Dedifferentiated amniotic fluid mesenchymal stem cell (primary cell): ENCODE results near the gene ITGB4.
A peak's percentile ranks its signal among the peaks of the same experiment; 100 is the strongest.

Experiments used
- DNase-seq: peaks from one replicate; pipeline ENCODE4 v3.0.0-alpha.2; 2016; ENCODE audit errors: extremely low spot score

Gene ITGB4

DNA sequence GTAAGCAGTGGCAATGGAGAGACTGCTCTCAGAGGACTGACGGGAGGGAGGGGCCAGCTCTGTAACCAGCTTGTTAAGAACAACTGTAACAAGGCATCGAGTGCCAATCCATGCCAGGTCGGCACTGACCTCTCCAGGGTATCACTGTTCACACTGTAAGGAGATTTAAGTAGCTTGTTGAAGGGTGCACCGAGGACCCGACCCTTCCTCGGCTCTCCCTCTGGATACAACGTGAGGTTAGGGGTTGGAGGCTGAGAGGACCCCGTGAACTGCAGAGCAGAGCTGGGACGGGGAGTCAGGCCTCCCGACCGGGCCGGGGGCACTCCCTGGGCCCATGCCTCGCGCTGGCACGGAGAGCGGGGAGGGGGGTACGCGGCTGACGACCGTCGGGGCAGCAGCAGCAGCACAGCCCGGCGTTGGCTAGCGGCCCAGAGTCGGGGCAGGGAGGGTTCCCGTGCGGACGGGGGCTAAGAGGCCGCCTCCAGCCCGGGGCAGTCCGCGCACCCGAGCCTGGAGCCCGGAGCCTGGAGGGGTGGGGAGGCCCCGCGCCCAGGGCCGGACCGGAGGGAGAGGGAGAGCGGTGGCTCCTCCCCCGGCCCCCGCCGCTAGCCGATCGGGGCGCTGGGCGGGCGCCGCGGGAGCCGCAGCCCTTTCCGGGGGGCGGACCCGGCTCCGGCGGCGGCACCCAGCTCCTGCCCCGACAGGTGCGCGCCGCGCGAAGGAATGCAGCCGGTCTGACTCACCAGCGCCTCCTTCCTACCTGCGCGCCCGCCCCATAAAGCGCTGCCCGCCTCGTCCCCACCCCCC lies at the start of gene ITGB4:
ITGB4 (plus strand) TSS at position 804 of the 807 bp plus-strand sequence. CDS start 3,245 bp downstream, outside the sequence.
- DNase-seq = no peak

DNA sequence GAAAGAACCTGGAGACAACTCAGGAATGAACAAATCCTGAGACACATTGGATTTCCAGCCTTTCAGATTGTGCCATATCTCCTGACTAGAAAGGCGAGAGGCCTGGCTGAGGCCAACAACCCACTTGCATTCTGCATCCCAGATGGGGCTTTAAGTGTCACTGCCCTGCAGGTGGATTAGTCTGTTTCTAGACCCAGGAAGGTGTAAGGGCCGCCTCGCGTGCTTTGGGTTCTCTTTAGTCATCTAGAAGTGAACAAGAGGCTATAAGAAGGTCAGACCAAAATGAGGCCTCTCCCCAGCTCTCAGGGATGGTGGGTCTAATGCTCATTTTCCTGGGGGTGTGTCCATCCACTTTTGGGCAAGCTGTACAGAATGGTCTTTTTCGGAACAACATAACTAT lies 49.2 kb upstream of the ITGB4 start:
- no peak for DNase-seq

DNA sequence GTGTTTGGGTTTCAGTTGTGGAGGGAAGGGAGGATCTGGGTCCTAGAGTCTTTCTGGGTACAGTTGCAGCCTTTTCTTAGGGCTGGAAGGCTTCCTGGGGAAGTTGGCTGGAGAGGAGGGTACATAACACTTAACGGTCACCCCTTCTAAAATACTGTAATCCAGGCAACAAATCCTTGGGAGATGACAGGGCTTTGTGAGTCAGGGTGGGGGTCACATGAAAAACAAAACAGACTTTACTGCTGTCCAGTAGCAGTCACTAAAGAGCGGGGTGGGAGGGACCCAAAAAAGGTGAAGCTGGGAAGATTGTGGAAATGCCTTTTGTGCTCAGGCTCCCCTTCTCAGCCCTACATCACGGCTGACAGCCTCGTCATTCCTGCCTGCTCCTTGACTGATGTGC lies 47.8 kb upstream of the ITGB4 start:
- no peak for DNase-seq

DNA sequence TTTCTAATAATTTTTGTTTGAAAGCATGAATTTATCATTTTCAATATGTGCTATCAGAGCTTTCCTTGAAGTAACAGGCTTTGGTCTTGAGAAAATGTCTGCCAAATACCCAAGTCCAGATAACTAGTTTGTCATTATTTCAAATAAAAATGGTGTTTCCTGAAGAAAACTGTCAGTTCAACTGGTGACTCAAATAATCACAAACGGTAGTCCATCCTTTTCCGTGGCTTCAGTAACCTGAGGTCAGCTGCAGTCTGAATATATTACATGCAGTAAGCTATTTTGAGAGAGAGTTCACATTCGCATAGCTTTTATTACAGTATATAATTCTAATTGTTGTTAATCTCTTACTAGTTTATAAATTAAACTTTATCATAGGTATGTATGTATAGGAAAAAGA lies 44.8 kb upstream of the ITGB4 start:
- no peak for DNase-seq

DNA sequence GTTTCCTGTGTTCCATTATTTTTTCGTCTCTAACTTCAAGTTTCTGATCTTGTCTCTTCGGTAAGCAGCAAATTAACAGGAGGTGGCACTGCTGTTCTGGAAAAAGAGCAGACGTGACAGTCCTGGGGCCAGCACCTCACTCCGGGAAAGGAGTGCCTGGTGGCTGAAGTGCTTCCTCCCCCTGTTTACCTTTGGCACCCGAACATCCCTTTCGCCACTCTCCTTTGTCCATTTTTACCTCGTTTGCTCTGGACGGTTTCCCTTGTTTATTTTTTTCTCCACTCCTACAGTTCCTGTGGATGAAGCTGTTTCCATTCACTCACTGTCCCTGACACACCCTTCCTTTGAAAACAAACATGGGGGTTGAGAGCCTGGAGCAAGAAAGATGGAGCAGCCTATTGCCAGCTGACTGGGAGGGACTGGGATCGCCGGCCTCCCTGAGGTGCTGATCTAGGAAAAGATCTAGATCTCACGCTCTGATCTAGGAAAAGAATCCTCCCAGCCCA lies 41.5 kb upstream of the ITGB4 start:
- no peak for DNase-seq

DNA sequence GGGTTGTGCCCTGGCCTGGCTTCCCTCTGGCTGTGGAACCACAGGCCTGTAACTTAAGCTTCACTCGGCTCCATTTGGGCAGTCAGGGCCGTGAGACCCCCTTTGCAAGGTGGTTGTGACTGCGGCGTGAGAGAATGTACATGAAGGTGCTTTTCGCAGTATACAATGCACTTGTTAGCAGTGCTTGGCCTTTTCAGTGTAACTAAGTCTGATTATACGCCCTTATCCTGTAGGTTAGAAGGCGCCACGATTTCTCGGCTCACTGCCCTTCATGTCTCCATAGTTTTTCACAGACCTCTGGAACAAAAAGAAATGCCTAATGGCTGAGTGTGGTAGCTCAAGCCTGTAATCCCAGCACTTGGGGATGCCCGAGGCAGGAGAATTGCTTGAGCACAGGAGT lies 40.8 kb upstream of the ITGB4 start:
- no peak for DNase-seq

DNA sequence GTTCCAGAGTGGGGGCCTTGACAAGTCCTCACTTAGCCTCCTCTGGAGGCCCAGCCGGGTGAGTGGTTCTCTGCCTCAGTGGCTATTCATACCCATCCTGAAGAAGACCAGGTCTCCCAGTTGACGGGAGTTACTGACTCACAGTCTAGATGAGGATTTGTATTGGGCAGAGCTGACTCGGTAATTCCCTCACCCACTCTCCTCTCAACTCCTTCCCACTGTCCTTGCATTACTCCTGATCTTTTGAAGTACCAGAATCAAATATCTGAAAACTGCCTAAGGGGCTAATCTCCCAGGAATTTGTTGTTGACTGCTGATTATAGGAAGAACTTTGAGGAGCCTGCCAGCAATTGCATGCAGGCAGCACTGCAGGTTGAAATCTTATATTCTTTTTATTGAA lies 40.0 kb upstream of the ITGB4 start:
- peak; percentile 40 for DNase-seq

DNA sequence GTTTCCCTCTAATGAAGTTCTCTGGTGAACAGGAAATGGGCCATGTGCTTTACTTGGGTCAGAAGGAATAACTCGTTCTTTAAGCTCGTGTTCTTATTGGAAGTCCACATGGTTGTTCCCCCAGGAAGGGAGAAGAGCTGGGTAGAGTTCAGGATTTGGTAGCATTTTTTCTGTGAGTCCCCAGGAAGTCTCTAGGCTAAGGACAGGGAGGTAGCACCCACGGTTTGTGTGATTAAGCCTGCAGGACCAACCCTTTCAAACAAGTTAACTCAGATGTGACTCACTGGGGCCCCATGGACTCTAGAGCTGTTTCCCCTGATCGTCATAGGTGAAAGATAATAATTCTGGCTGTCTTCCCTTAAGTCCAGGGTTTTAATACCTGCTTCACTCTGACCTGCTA lies 37.7 kb upstream of the ITGB4 start:
- DNase-seq = no peak

DNA sequence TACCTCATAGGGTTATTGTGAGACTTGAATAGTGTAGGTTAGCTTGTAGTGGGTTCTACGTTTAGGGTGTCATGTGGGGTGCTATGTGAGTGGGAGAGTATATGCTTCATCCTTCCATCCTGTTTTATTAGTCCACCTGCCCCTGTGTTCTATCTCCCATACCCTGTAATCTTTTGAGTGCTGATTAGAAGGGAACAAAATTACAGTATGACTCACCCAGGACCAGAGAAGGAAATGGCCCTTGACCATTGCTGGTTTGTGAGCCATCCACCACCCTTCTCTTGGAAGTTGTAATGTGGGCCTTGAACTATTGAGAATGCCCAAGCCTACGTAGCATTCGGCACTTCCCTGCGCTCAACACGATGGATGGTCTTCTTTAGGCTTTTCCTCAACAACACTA lies 37.0 kb upstream of the ITGB4 start:
- DNase-seq = no peak

DNA sequence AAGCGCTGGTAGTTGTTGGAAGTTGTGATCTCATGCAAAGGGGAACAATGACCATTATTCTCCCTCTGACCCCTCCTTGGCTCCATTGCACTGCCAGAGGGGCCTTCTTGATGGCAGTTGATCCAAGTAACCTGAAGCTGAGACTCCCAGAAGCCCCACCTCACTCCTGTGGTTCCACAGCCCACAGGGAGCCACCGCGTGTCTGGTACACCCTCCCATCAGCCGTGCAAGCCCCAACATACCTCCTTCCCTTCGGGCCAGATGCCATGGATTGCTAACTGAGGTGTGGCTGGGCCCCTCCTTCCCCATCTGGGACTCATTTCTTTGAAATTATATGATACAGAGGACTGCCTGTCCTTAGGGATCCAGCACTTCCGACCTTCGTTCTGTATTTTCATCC lies 36.3 kb upstream of the ITGB4 start:
- DNase-seq = peak; percentile 60

DNA sequence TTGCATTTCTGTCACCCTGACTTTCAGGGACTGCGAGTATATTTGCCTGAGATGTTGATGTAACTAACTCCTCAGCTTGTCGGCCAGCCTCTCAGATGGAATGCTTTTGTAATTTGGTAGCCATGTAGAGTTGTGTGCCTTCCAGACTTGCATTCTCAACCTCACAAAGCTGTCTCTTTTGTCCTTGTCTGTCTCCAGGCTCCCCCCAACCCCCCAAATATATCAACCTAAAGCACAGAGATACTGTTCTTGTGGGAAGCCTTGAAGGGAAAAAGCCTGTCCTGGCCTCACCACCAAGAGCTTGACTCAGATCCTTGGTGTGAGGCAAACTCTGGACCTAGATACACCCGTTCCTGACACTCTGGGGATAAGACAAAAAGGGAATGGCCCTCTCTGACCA lies 35.8 kb upstream of the ITGB4 start:
- DNase-seq = peak; percentile 40

DNA sequence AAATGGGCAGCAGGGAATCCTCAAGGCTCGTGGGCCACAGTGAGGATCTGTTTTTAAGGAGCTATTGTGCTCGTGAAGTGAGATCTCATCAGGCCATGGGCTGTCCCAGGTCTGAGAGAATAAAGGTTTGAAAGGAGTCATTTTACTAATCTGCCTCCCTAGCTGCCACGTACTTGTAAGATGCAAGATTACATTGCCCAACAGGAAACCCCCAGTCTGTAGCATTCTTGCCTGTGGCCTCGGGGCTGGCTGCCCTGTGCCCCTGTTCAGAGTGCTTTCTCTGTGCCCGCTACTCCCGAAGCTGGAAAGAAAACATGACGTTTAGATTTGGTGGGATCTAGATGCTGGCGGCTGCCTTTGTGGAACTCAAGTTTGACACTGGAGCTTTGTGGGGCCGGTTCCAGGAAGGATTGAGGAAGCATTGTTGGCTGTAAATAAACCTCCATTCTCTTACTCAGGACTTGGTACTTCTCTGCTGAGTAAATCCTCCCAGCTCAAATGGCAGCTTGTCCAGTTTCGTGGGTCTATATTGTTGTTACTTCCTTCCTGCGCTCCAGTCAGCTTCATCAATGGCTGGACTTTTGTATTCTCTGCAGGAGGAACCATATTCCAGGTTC lies 32.9 kb upstream of the ITGB4 start:
- DNase-seq = peak; percentile 36

DNA sequence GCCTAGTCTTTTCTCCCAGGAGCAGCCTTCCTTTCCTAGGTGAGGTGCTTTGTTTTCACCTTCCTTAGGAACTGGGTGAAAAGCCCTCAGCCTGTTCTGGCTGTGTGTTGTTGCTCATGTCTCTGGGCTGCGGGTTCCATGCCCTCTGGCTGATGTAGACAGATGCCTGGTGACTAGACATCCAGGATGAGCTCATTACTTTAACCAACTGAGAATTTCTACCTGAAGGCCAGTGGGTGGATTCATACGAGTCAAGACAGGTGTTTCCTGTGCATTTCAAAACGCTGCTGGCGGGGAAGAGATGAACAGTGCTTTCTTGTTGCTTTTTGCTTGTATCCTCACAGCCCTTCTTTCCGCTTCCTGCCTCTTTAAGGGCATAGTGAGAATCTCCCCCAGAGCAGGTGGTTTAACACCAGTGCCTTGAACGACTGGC lies 31.8 kb upstream of the ITGB4 start:
- DNase-seq = no peak

DNA sequence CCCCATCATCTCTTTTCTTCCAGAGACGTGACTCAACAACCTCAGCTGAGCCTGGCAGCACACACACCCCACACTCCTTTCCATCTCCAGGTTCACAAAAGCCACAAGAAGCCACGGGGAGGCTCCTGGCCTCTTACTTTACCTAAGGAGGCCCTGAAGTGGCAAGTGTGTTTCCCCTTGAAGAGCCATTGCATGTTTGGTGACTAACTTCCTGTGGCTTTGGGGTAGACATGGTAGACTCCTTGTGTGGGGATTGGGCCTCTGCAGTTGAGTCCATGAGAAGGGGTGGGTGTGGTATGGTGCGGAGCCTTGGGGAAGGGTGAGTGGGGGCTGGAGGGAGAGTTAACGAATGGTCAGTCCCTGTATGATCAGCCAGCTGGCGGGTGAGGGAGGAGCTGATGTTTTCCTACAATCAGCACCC lies 29.9 kb upstream of the ITGB4 start:
- no peak for DNase-seq

DNA sequence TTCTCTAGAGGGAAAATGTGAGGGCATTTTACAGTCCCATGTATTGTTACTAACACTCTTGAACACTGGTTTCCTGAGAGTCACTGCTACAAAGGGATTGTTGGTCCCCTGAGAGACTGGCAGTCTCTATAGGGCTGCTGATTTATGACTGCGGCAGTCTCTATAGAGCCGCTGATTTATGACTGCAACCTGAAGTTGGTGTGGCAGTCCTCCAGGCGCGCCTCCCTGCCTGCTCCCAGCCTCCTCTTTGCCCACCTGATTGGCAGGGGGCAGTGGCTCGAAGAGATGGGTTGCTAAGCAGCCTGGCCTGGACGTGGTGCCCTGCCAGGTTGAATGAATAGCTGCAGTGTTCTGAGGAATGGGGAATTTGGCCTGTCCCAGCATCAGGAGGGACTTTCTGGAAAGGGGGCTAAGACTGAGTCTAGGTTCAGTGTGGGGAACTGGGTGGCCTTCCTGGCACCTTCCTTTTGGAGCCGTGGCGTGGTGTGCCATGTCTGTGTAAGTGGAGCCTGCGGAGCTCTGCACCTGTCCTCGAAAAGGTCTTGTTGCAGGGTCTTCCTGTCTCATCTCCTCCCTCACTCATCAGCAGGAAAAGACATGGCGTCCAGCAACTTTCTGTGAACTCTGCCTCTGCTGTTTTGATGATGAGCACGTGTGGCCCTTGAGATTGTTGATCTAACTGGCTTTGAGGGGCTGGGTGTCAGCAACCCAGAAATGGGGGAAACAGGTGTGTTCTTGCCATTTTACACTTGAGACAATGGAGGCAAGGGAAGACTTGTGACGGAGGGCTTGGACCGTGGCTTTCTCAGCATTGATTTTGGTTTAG lies 29.2 kb upstream of the ITGB4 start:
- DNase-seq = no peak

DNA sequence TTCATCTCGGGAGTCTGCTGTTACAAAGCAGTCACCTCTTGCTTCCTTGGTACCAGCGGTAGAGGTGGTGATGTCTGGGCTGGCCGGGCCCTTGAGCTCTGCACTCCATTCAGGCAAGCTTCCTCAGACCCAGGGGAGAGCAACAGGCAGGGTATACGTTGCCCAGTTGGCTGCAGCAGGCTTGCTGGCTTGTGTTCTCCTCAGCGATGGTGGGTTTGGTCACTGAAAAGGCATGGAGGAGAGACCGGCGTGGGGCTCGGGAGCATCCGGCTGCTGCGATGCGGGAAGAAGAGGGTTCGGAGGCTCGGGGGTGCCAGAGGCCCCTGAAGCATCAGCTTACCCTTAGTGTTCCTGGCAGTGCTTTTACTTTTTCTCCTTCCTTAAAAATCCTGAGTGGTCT lies 28.3 kb upstream of the ITGB4 start:
- DNase-seq = no peak

DNA sequence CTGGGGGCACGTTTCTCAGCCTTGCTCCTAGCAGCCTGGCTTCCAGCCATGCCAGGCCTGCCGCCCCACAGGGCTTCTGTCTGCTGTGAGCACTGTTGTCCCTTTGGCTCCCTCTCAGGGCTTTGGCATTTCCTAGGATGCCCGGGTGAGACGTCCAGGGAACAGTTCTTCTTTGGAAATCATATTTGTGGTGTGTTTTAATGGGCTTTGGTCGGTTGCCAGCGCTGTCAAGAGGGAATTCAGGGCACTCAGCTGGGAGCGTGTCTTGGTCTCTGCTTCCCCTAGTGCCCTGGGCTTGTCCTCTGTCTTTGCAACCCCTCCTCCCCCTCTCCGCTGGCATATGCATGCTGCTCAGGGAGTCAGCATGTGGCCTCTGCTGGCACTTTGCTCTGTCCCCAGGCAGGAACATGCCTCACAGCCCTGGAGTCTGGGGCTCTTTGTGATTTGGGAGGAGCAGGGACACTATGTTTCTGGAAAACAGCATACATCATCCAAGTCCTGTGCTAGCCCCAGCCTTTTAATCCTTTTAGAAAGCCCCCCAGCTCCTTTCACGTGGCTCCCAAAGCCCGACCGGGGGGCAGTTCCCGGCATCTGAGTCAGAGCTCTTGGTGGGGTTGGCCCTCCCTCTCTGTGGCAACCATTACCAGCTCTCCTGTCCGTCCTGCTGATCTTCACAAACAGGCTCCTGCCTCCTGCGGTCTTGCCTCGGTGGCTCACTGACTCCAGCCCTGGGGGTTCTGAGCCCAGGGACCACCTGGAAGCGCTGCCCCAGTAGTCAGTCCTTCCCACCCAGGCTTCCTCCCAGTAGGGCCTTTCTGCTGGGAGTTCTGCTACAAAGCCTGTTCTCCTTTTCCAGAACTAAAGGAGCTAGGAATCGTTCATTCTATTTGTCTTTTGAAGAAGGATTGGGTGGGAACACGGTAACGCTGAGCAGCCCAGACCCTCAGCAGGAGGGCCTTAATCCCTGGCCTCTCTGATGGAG lies 27.5 kb upstream of the ITGB4 start:
- peak; percentile 91 for DNase-seq

DNA sequence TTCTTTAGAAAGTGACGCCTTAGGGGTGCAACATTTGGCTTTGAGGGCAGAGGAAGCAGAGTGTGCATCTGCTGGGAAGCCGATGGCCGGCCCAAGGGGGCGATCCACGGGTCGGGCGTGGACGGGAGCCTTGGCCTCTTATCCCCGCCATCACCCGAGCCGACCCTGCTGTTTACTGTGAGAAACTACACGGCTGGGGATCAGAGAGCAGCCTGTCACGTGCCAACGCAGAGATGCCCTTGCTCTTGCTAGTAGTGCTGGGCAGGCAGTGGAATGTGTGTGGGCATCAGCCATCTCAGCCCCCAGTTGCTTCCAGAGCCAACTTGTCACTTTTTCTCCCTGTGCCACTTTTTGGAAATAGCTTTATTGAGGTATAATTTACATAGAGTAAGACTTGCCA lies 26.7 kb upstream of the ITGB4 start:
- DNase-seq = no peak

DNA sequence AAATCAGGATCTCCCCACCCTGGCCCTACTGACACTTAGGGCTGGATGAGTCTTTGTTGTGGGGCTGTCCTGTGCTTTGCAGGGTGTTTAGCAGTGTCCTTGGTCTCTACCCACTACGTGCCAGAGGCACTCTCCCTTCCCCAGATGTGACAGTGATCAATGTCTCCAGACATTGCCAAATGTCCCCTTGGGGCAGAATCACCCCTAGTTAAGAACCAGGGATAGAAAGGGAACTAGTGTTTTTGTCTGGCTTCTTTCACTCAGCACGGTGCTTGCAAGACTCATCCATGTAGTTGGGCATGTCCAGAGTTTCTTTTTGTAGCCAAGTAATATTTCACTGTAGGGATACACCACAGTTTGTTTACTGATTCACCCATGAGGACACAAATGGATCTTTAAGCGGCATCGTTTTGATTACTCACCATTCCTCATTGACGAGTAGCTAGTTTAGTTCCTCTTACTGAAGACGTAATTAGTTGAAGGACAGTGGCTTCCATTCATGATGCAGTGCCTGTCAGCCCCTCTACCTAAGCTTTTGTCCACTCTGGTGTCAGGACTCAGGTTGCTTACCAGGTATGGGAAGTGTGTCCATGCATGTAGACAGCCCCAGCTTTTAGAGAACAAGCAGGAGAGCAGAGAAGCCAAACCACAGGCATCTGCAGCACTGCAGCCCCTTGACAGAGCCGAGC lies 26.0 kb upstream of the ITGB4 start:
- DNase-seq = no peak

DNA sequence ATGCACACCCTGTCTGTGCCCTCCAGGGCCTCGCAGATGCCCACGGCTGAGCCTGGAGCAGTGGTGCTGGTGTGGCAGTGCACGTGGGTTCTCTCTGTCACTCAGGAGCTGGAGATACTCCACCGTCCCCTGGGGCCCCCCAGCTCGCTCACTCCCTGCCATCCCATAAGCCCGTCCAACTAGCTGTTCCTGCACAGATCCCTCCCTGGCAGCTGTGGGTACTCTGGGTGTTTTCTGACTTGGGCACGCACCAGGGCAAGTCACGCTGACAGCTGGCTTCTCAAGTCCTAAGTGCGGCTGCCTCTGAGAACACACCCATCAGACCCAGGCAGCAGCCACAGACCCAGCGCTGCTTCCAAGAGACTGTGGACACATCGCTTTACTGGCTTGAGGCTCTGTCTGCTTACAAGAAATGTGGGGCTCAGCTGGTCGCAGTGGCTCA lies 25.4 kb upstream of the ITGB4 start:
- DNase-seq = no peak
